ENCODE data around the gene POLR3A.

DNA sequence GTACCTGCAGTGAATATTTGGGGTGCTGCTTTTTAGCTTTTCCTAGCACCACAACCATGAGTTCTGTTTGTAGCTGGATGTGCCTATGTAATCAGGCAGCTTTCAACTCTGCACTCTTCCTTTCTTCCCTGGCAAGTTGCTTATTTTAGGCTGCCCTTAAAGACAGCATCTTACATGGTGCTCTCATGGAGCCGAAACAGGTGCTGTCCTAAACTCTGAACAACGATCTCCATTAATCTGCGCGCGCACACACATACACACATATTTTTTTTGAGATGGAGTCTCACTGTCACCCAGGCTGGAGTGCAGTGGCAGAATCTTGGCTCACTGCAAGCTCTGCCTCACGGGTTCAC, 13.4 kb upstream of the POLR3A start:
- TF ChIP-seq EZH2phosphoT487 (IDR thresholded peaks at IDR 0.05; ENCODE audit: borderline replicate concordance, low read length) (no peak), EZH2 (IDR thresholded peaks at IDR 0.05; ENCODE audit: low read length, unreplicated experiment) (no peak)
- TF ChIP-seq, protein P1, sequence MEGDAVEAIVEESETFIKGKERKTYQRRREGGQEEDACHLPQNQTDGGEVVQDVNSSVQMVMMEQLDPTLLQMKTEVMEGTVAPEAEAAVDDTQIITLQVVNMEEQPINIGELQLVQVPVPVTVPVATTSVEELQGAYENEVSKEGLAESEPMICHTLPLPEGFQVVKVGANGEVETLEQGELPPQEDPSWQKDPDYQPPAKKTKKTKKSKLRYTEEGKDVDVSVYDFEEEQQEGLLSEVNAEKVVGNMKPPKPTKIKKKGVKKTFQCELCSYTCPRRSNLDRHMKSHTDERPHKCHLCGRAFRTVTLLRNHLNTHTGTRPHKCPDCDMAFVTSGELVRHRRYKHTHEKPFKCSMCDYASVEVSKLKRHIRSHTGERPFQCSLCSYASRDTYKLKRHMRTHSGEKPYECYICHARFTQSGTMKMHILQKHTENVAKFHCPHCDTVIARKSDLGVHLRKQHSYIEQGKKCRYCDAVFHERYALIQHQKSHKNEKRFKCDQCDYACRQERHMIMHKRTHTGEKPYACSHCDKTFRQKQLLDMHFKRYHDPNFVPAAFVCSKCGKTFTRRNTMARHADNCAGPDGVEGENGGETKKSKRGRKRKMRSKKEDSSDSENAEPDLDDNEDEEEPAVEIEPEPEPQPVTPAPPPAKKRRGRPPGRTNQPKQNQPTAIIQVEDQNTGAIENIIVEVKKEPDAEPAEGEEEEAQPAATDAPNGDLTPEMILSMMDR (conservative IDR thresholded peaks at IDR 0.05; ENCODE audit: low read depth, low read length), result no peak

All from PC-3 (cell line).